Neural progenitor cell (in vitro differentiated cells): ENCODE results near the gene TCP11. TPM values are rescaled to one million over a fixed set of nuclear protein-coding genes. Genes with fewer than 3 reads are reported as not detected.

Experiments used
- DNase-seq: peaks from one replicate; pipeline ENCODE4 v3.0.0-alpha.2; 2016; ENCODE audit warnings: low spot score
- H2AFZ ChIP-seq: fragments of 200-600 bp; sonication (generic); replicated peaks from 2 replicates; pipeline ENCODE4 v1.6.1; 2016; ENCODE audit warnings: antibody characterized with exemption
- H3F3A ChIP-seq: fragments of 200-600 bp; sonication (generic); 2 replicates; pipeline ENCODE4 v1.6.1; 2016; ENCODE audit warnings: antibody characterized with exemption, low read depth
- H3K27ac ChIP-seq: fragments of 200-600 bp; sonication (generic); 2 replicates; pipeline ENCODE4 v1.5.1; 2016; ENCODE audit warnings: mild to moderate bottlenecking
- H3K27me3 ChIP-seq: fragments of 200-600 bp; sonication (generic); 2 replicates; pipeline ENCODE4 v1.6.1; 2016; ENCODE audit warnings: mild to moderate bottlenecking, moderate library complexity
- H3K36me3 ChIP-seq: fragments of 200-600 bp; sonication (generic); 2 replicates; pipeline ENCODE4 v1.5.1; 2016
- H3K4me1 ChIP-seq: fragments of 200-600 bp; sonication (generic); 2 replicates; pipeline ENCODE4 v1.6.1; 2016; ENCODE audit warnings: mixed run types
- H3K4me2 ChIP-seq: fragments of 200-600 bp; sonication (generic); 2 replicates; pipeline ENCODE4 v1.6.1; 2016
- H3K4me3 ChIP-seq: fragments of 200-600 bp; sonication (generic); 2 replicates; pipeline ENCODE4 v1.5.1; 2016
- H3K79me2 ChIP-seq: fragments of 200-600 bp; sonication (generic); 2 replicates; pipeline ENCODE4 v1.6.1; 2016; ENCODE audit warnings: low read depth
- H3K9ac ChIP-seq: fragments of 200-600 bp; sonication (generic); 2 replicates; pipeline ENCODE4 v1.6.1; 2016
- H3K9me3 ChIP-seq: fragments of 200-600 bp; sonication (generic); 2 replicates; pipeline ENCODE4 v1.5.1; 2016; ENCODE audit warnings: low read depth
- H4K20me1 ChIP-seq: fragments of 200-600 bp; sonication (generic); 2 replicates; pipeline ENCODE4 v1.6.1; 2016; ENCODE audit warnings: low read depth
- H3K27ac Mint-ChIP-seq: 3 replicates; pipeline ENCODE4 v1.8.0; 2021; ENCODE audit warnings: mixed read lengths
- H3K27me3 Mint-ChIP-seq: 2 replicates; pipeline ENCODE4 v1.8.0; 2022; ENCODE audit warnings: low read depth, mild to moderate bottlenecking, inconsistent platforms, moderate library complexity, mixed read lengths; ENCODE audit not compliant: insufficient read depth
- H3K36me3 Mint-ChIP-seq: 3 replicates; pipeline ENCODE4 v1.8.0; 2021; ENCODE audit warnings: mixed read lengths
- H3K4me1 Mint-ChIP-seq: 3 replicates; pipeline ENCODE4 v1.8.0; 2021; ENCODE audit warnings: mixed read lengths
- H3K4me3 Mint-ChIP-seq: 3 replicates; pipeline ENCODE4 v1.8.0; 2021; ENCODE audit warnings: mild to moderate bottlenecking, moderate library complexity, mixed read lengths
- H3K9me3 Mint-ChIP-seq: 3 replicates; pipeline ENCODE4 v1.8.0; 2020; ENCODE audit warnings: mixed read lengths
- EZH2 ChIP-seq: fragments of 200-600 bp; sonication (generic); IDR thresholded peaks from 2 replicates; pipeline ENCODE4 v1.6.1; 2017; ENCODE audit warnings: antibody characterized with exemption, mild to moderate bottlenecking, moderate library complexity
- EZH2phosphoT487 ChIP-seq: fragments of 200-600 bp; sonication (generic); IDR thresholded peaks from 2 replicates; pipeline ENCODE4 v1.6.1; 2017; ENCODE audit warnings: antibody characterized with exemption
- total RNA-seq: library from RNA; depleted of rRNA; stranded (reverse); fragments of >200 nt; gene quantifications from 2 replicates; pipeline ENCODE4 v1.2.3, GENCODE V29; 2015; ENCODE audit warnings: low replicate concordance
- TF ChIP-seq, protein P1 (sequence below): fragments of 200-600 bp; sonication (generic); IDR thresholded peaks from 2 replicates; pipeline ENCODE4 v1.5.1; 2017; ENCODE audit warnings: antibody characterized with exemption, mild to moderate bottlenecking

The TCP11 gene
- total RNA-seq, 1 donor from 2014 or later: not detected

DNA sequence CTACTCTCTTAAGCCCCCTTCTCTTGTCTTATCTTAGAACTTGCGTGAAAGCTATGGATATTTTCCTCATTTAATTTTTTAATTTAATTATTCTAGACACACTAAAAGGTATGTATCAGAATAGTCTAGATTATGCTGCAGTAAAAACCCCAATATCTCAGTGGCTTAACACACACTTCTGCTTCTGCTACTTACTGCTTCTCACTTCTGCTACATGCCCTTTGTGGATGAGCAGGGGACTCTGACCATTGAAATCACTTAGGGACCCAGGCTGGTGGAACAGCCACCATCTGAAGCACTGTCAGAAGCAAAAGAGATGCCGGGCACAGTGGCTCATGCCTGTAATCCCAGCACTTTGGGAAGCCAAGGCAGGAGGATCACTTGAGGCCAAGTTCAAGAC, 45.4 kb upstream of the TCP11 start:
- H3K4me3 ChIP-seq: no peak overlapping the region
- no peak overlapping the region for H3K4me2 ChIP-seq
- no peaks in the 10 kb centered on the region for H3K9me3 Mint-ChIP-seq
- DNase-seq: no peak
- H3K27me3 ChIP-seq: peaks cover 18% of the 10 kb centered on the region
- peaks cover 4% of the 10 kb centered on the region for H3K27me3 Mint-ChIP-seq
- H4K20me1 ChIP-seq: no peaks in the 10 kb centered on the region
- H3K4me3 Mint-ChIP-seq: no peak overlapping the region
- peaks cover 11% of the 10 kb centered on the region for H3K4me1 Mint-ChIP-seq
- no peak overlapping the region for H3K9ac ChIP-seq
- H3K9me3 ChIP-seq: no peaks in the 10 kb centered on the region
- H3F3A ChIP-seq: no peaks in the 10 kb centered on the region
- H3K4me1 ChIP-seq: no peaks in the 10 kb centered on the region
- H3K36me3 Mint-ChIP-seq: no peaks in the 10 kb centered on the region
- no peak overlapping the region for H3K27ac Mint-ChIP-seq
- no peak overlapping the region for H3K27ac ChIP-seq
- H2AFZ ChIP-seq: no peak overlapping the region
- H3K79me2 ChIP-seq: no peaks in the 10 kb centered on the region
- TF ChIP-seq EZH2 (no peak), EZH2phosphoT487 (no peak)
- TF ChIP-seq, protein P1, sequence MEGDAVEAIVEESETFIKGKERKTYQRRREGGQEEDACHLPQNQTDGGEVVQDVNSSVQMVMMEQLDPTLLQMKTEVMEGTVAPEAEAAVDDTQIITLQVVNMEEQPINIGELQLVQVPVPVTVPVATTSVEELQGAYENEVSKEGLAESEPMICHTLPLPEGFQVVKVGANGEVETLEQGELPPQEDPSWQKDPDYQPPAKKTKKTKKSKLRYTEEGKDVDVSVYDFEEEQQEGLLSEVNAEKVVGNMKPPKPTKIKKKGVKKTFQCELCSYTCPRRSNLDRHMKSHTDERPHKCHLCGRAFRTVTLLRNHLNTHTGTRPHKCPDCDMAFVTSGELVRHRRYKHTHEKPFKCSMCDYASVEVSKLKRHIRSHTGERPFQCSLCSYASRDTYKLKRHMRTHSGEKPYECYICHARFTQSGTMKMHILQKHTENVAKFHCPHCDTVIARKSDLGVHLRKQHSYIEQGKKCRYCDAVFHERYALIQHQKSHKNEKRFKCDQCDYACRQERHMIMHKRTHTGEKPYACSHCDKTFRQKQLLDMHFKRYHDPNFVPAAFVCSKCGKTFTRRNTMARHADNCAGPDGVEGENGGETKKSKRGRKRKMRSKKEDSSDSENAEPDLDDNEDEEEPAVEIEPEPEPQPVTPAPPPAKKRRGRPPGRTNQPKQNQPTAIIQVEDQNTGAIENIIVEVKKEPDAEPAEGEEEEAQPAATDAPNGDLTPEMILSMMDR: no peak
- no peaks in the 10 kb centered on the region for H3K36me3 ChIP-seq

DNA sequence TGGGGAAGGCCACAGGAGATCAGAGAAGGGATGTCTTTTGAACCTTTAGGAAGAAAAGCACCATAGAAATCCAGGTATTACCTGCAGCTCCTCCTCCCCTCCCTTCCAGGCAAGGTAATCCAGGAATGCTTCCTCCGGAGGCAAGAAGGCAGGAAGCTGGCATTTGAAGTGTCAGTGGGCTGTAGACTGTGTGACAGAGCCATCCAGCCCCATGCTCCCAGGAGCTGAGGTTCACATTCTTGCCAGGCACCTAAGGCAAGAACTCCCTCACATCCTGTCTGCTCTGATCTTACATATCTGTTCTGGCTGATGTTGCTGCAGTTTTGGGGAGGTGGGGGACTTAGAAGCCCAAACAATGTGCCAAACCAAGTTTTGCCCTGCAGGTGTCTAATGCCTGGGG, 44.8 kb upstream of the TCP11 start:
- H3K4me2 ChIP-seq: no peak overlapping the region
- no peak overlapping the region for H2AFZ ChIP-seq
- Mint-ChIP-seq H3K9me3 (no peaks in the 10 kb centered on the region), H3K27ac (peak overlapping the region; percentile 57), H3K4me1 (peaks cover 11% of the 10 kb centered on the region), H3K27me3 (peaks cover 4% of the 10 kb centered on the region), H3K36me3 (no peaks in the 10 kb centered on the region), H3K4me3 (no peak overlapping the region)
- H3K9ac ChIP-seq: no peak overlapping the region
- TF ChIP-seq EZH2phosphoT487 (no peak), EZH2 (no peak)
- TF ChIP-seq, protein P1: no peak
- no peaks in the 10 kb centered on the region for H3K9me3 ChIP-seq
- H3K4me1 ChIP-seq: no peaks in the 10 kb centered on the region
- no peaks in the 10 kb centered on the region for H3K36me3 ChIP-seq
- H3F3A ChIP-seq: no peaks in the 10 kb centered on the region
- DNase-seq: no peak
- no peaks in the 10 kb centered on the region for H3K79me2 ChIP-seq
- no peak overlapping the region for H3K27ac ChIP-seq
- no peaks in the 10 kb centered on the region for H4K20me1 ChIP-seq
- H3K27me3 ChIP-seq: peaks cover 23% of the 10 kb centered on the region
- no peak overlapping the region for H3K4me3 ChIP-seq

DNA sequence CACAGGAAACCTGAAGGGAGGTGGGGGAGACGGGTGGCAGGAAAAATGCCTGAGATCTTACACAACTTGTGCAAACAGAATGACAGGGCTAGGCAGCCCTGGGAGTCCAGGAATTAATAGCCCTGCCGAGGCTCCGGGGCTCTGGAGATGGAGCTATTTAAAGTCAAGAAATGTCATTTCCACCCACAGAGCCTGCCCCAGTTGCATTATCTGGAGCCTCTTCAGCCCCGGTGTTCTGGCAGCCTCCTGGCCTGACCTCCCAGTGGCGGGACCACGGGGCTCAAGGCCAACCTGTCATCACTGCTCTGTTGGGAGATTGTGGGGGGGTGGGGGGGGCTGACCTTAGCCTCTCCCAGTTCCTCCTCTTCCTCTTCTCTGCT, 44.2 kb upstream of the TCP11 start:
- no peak overlapping the region for H3K27ac ChIP-seq
- H3K27me3 Mint-ChIP-seq: peaks cover 2% of the 10 kb centered on the region

More for the DNA sequence above, 44.2 kb upstream of the TCP11 start:
- no peaks in the 10 kb centered on the region for H3K79me2 ChIP-seq
- DNase-seq: no peak
- Mint-ChIP-seq H3K36me3 (no peaks in the 10 kb centered on the region), H3K9me3 (no peaks in the 10 kb centered on the region), H3K27ac (no peak overlapping the region), H3K4me1 (peaks cover 11% of the 10 kb centered on the region), H3K4me3 (no peak overlapping the region)
- TF ChIP-seq EZH2phosphoT487: no peak
- TF ChIP-seq EZH2: no peak
- TF ChIP-seq, protein P1: no peak
- H3K4me2 ChIP-seq: no peak overlapping the region
- peaks cover 23% of the 10 kb centered on the region for H3K27me3 ChIP-seq
- no peak overlapping the region for H3K4me3 ChIP-seq
- no peak overlapping the region for H3K9ac ChIP-seq
- no peaks in the 10 kb centered on the region for H3K9me3 ChIP-seq
- no peaks in the 10 kb centered on the region for H3F3A ChIP-seq
- H4K20me1 ChIP-seq: no peaks in the 10 kb centered on the region
- no peaks in the 10 kb centered on the region for H3K36me3 ChIP-seq
- no peak overlapping the region for H2AFZ ChIP-seq
- no peaks in the 10 kb centered on the region for H3K4me1 ChIP-seq
